Measurements from ENCODE around the gene LDLR.
"Not testable (repeated sequence)": the region's sequence is repeated elsewhere in the genome, so short reads cannot be mapped to it uniquely, and the experiment has no call there.

LDLR gene

GRCh38 chr19:11094520-11094894 is 5.2 kb downstream of the LDLR start:
- H3K27me3 ChIP-seq (ENCODE audit: insufficient read depth, low read length) = no peaks in the 10 kb centered on the region
- H3K18ac ChIP-seq (ENCODE audit: low read length) = peak overlapping the region; percentile 39
- peak overlapping the region; percentile 85 for H3K4ac ChIP-seq (ENCODE audit: low read depth, low read length)
- H3K79me1 ChIP-seq (ENCODE audit: low read length) = peaks cover 13% of the 10 kb centered on the region
- no peaks in the 10 kb centered on the region for H3K9me3 ChIP-seq (ENCODE audit: insufficient read depth, low read depth, low read length)
- no CpG with 5 or more reads among the region's 4 CpGs for WGBS (ENCODE audit: extremely low coverage, insufficient coverage, insufficient read length)
- H3K4me3 ChIP-seq (ENCODE audit: low read depth, low read length) = peak overlapping the region; percentile 25
- H2AK5ac ChIP-seq (ENCODE audit: low read length) = no peak overlapping the region
- H3K4me1 ChIP-seq (ENCODE audit: control insufficient read depth in 1 of 2, insufficient read depth in 2 of 2, low read length in 2 of 2) = peaks cover 6 to 16% of the 10 kb centered on the region in 2 experiments
- no peak overlapping the region for H2BK5ac ChIP-seq (ENCODE audit: low read depth, low read length, poor library complexity)
- H3K27ac ChIP-seq (ENCODE audit: low read depth, low read length) = no peak overlapping the region
- H3K36me3 ChIP-seq (ENCODE audit: control insufficient read depth in 1 of 2, insufficient read depth in 2 of 2, low read length in 2 of 2) = peaks cover 34 to 52% of the 10 kb centered on the region in 2 experiments
- H4K91ac ChIP-seq (ENCODE audit: low read depth, low read length) = no peak overlapping the region
- H3K9ac ChIP-seq (ENCODE audit: low read length) = no peak overlapping the region
- H3K14ac ChIP-seq (ENCODE audit: low read length) = no peak overlapping the region
- peak overlapping the region; percentile 29 for H3K23ac ChIP-seq (ENCODE audit: low read length)
- no peak overlapping the region for H3K4me2 ChIP-seq (ENCODE audit: low read length)
- H4K12ac ChIP-seq (ENCODE audit: low read depth, low read length) = no peak overlapping the region
- H2AFZ ChIP-seq (ENCODE audit: insufficient read depth, low read length, poor library complexity) = no peak overlapping the region
- H2BK120ac ChIP-seq (ENCODE audit: insufficient read depth, low read length, poor library complexity) = no peak overlapping the region
- no peak overlapping the region for H2BK12ac ChIP-seq (ENCODE audit: low read length)
- DNase-seq = no peak
- no peak overlapping the region for H4K8ac ChIP-seq (ENCODE audit: low read depth, low read length)
- H3K79me2 ChIP-seq (ENCODE audit: control insufficient read depth, insufficient read depth, low read length, poor library complexity) = peaks cover 46% of the 10 kb centered on the region

GRCh38 chr19:11096210-11096841 is 7.1 kb downstream of the LDLR start:
- Histone ChIP-seq H3K4ac (ENCODE audit: low read depth, low read length) (peak overlapping the region; percentile 89), H3K4me2 (ENCODE audit: low read length) (no peak overlapping the region), H2BK120ac (ENCODE audit: insufficient read depth, low read length, poor library complexity) (no peak overlapping the region), H4K8ac (ENCODE audit: low read depth, low read length) (no peak overlapping the region), H3K9ac (ENCODE audit: low read length) (no peak overlapping the region), H3K79me2 (ENCODE audit: control insufficient read depth, insufficient read depth, low read length, poor library complexity) (peaks cover 33% of the 10 kb centered on the region), H3K23ac (ENCODE audit: low read length) (no peak overlapping the region), H2BK5ac (ENCODE audit: low read depth, low read length, poor library complexity) (no peak overlapping the region), H3K9me3 (ENCODE audit: insufficient read depth, low read depth, low read length) (no peaks in the 10 kb centered on the region), H4K12ac (ENCODE audit: low read depth, low read length) (no peak overlapping the region), H3K27ac (ENCODE audit: low read depth, low read length) (no peak overlapping the region), H3K4me3 (ENCODE audit: low read depth, low read length) (no peak overlapping the region), H2BK12ac (ENCODE audit: low read length) (no peak overlapping the region), H3K4me1 (ENCODE audit: control insufficient read depth in 1 of 2, insufficient read depth in 2 of 2, low read length in 2 of 2) (peaks cover 6 to 16% of the 10 kb centered on the region in 2 experiments), H2AK5ac (ENCODE audit: low read length) (no peak overlapping the region), H3K36me3 (ENCODE audit: control insufficient read depth in 1 of 2, insufficient read depth in 2 of 2, low read length in 2 of 2) (peaks cover 45 to 60% of the 10 kb centered on the region in 2 experiments), H3K79me1 (ENCODE audit: low read length) (no peaks in the 10 kb centered on the region), H2AFZ (ENCODE audit: insufficient read depth, low read length, poor library complexity) (no peak overlapping the region), H3K18ac (ENCODE audit: low read length) (no peak overlapping the region), H4K91ac (ENCODE audit: low read depth, low read length) (no peak overlapping the region), H3K27me3 (ENCODE audit: insufficient read depth, low read length) (no peaks in the 10 kb centered on the region), H3K14ac (ENCODE audit: low read length) (no peak overlapping the region)
- peak in 1 of 2 donors; percentile 52 for DNase-seq
- no CpG with 5 or more reads among the region's 10 CpGs for WGBS (ENCODE audit: extremely low coverage, insufficient coverage, insufficient read length)

GRCh38 chr19:11097367-11097766 is 8.1 kb downstream of the LDLR start:
- H4K8ac ChIP-seq (ENCODE audit: low read depth, low read length); H4K12ac ChIP-seq (ENCODE audit: low read depth, low read length); H2AFZ ChIP-seq (ENCODE audit: insufficient read depth, low read length, poor library complexity); H3K79me1 ChIP-seq (ENCODE audit: low read length); H2BK5ac ChIP-seq (ENCODE audit: low read depth, low read length, poor library complexity); H3K4me3 ChIP-seq (ENCODE audit: low read depth, low read length); H4K91ac ChIP-seq (ENCODE audit: low read depth, low read length); H2AK5ac ChIP-seq (ENCODE audit: low read length); H3K27me3 ChIP-seq (ENCODE audit: insufficient read depth, low read length); H3K18ac ChIP-seq (ENCODE audit: low read length); H3K27ac ChIP-seq (ENCODE audit: low read depth, low read length); H2BK12ac ChIP-seq (ENCODE audit: low read length); H2BK120ac ChIP-seq (ENCODE audit: insufficient read depth, low read length, poor library complexity); H3K14ac ChIP-seq (ENCODE audit: low read length); H3K4me2 ChIP-seq (ENCODE audit: low read length); H3K9me3 ChIP-seq (ENCODE audit: insufficient read depth, low read depth, low read length); H3K9ac ChIP-seq (ENCODE audit: low read length); H3K23ac ChIP-seq (ENCODE audit: low read length): not testable (repeated sequence)
- whole genome bisulfite sequencing (ENCODE audit: extremely low coverage, insufficient coverage, insufficient read length) = no CpG with 5 or more reads among the region's 6 CpGs
- Histone ChIP-seq H3K4ac (ENCODE audit: low read depth, low read length) (peak overlapping the region; percentile 6), H3K36me3 (ENCODE audit: control insufficient read depth in 1 of 2, insufficient read depth in 2 of 2, low read length in 2 of 2) (peaks cover 51 to 67% of the 10 kb centered on the region in 2 experiments), H3K4me1 (ENCODE audit: control insufficient read depth in 1 of 2, insufficient read depth in 2 of 2, low read length in 2 of 2) (peaks cover 6 to 16% of the 10 kb centered on the region in 2 experiments), H3K79me2 (ENCODE audit: control insufficient read depth, insufficient read depth, low read length, poor library complexity) (peaks cover 33% of the 10 kb centered on the region)
- DNase-seq = peak; percentile 79 to 80

GRCh38 chr19:11098327-11098726 is 9.1 kb downstream of the LDLR start:
- Histone ChIP-seq H3K79me2 (ENCODE audit: control insufficient read depth, insufficient read depth, low read length, poor library complexity) (peaks cover 25% of the 10 kb centered on the region), H2AFZ (ENCODE audit: insufficient read depth, low read length, poor library complexity) (no peak overlapping the region), H3K23ac (ENCODE audit: low read length) (no peak overlapping the region), H2AK5ac (ENCODE audit: low read length) (no peak overlapping the region), H3K4me2 (ENCODE audit: low read length) (no peak overlapping the region), H4K12ac (ENCODE audit: low read depth, low read length) (no peak overlapping the region), H4K8ac (ENCODE audit: low read depth, low read length) (no peak overlapping the region), H3K14ac (ENCODE audit: low read length) (no peak overlapping the region), H3K27ac (ENCODE audit: low read depth, low read length) (no peak overlapping the region), H3K4ac (ENCODE audit: low read depth, low read length) (peak overlapping the region; percentile 65), H3K4me3 (ENCODE audit: low read depth, low read length) (no peak overlapping the region), H3K4me1 (ENCODE audit: control insufficient read depth in 1 of 2, insufficient read depth in 2 of 2, low read length in 2 of 2) (peaks cover 6 to 14% of the 10 kb centered on the region in 2 experiments), H2BK120ac (ENCODE audit: insufficient read depth, low read length, poor library complexity) (no peak overlapping the region), H2BK5ac (ENCODE audit: low read depth, low read length, poor library complexity) (no peak overlapping the region), H3K9me3 (ENCODE audit: insufficient read depth, low read depth, low read length) (no peaks in the 10 kb centered on the region), H3K27me3 (ENCODE audit: insufficient read depth, low read length) (no peaks in the 10 kb centered on the region), H3K79me1 (ENCODE audit: low read length) (no peaks in the 10 kb centered on the region), H3K9ac (ENCODE audit: low read length) (no peak overlapping the region), H2BK12ac (ENCODE audit: low read length) (no peak overlapping the region), H4K91ac (ENCODE audit: low read depth, low read length) (no peak overlapping the region), H3K36me3 (ENCODE audit: control insufficient read depth in 1 of 2, insufficient read depth in 2 of 2, low read length in 2 of 2) (peaks cover 57 to 72% of the 10 kb centered on the region in 2 experiments), H3K18ac (ENCODE audit: low read length) (no peak overlapping the region)
- no CpG with 5 or more reads among the region's 2 CpGs for WGBS (ENCODE audit: extremely low coverage, insufficient coverage, insufficient read length)
- no peak for DNase-seq

Data from trophoblast cell (in vitro differentiated cells and primary cell).